GM18858 (cell line): ENCODE data around the gene CCDC91.
A peak's percentile ranks its signal among the peaks of the same experiment; 100 is the strongest.
"Not testable (repeated sequence)": the region's sequence is repeated elsewhere in the genome, so short reads cannot be mapped to it uniquely, and the experiment has no call there.

Source experiments
- ATAC-seq: cut with Tn5 transposase; IDR thresholded peaks from one replicate; pipeline ENCODE4 v1.9.1; 2021; ENCODE audit not compliant: unreplicated experiment

The CCDC91 gene

DNA sequence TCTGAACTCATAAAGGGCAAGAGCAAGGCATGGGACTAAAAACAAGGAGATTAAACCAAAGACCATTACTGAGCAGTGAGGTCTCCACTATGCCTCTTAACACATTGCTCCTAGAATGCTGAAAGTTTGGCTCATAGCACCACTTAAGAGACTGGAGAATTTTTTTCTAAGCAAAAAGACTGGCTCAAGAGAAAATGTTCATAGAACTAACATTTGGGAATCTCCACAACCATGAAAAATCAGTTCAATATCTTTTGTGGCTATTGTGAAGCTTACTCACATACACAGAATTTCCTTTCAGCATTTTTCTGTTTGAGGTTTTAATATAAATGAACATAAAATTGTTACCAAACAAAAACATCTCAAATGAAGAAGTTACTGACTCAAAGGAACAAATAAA is 255.8 kb downstream of the CCDC91 start:
- no peak for ATAC-seq

DNA sequence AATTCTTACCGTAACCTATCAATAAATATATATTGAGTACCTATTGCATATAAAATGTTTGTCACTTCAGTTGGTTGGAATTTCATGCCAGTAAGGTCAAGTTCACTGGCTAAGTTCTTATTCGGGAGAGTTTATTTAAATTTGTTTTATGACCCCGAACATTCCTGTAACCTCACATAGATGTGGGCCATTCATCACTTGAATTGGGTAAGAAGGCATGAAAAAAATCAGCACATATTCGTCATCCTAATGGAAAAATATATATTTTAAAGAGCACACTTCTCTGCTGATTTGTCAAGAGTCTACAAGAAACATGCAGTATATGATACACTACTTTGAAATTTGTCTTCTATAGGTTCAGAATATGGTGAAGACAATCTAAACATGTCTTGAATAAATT is 263.4 kb downstream of the CCDC91 start:
- no peak for ATAC-seq

DNA sequence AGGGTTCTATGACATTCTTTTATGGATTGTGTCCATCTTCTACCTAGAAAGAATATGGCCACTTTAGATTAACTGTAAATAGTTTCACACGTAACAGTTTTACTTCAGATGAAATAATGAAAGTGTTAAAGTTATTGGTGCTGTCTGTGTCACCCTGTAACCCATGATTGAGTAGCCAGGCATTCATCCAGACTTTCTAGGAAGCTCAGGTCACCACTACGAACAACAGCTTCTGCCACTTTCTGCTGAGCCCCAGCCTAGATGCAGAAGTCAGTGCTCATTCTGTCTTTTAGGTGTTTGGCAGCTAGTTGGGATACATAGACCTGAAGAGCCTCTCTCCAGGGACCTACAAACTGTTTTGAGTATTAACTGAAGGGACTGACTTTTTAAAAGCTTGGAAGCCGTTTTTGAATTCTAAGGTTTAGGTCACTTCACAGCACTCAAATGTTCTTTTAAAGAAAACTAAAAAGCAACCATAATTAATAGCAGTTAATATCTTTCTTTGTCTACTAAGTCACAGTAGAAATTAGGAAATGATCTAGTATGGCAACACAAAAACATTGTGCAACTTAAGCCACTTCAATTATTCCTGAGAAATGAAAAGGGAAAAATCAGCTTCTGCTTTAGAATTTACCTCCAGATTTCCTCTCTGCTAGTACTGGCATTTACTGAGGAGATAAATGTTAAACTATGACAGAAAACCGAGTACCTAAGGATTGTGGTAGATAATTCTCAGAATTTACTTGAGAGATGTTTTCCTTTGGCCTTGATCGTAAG is 266.9 kb downstream of the CCDC91 start:
- ATAC-seq: no peak

DNA sequence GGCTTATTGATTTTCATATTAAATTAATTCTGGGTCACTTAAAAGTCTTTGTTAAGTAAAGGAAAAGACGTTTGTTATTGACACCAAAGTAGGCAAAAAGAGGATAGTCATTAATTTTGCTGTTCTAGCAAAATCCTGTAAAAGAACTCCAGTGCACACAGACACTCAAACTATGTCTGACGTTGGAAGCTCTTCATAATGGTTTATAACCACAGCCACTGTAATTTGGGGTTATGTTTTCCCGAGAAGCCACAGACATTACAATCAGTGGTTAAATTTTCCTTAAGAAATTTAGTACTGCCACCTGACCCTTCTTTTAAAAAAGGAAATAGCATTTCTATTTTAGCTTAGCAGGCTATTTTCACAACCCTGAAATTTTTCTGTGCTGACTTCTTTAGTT is 267.5 kb downstream of the CCDC91 start:
- no peak for ATAC-seq

DNA sequence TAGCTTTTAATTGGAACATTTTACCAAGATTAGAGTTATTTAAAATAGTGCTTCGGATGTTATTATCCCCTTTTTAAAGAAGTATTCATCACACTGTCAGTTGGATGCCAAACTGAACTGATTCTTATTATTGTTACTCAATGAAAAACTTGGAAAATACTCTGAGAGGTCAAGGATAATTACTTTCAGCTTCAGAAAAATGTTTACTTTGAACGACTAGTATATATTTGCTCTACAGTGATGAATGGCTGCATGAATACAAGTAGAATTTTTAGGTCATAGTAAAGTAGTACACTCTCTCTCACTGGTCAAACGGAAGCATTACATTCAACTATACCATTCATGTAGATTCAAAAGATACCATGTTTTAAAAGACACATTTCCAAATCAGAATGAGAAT is 269.2 kb downstream of the CCDC91 start:
- no peak for ATAC-seq

DNA sequence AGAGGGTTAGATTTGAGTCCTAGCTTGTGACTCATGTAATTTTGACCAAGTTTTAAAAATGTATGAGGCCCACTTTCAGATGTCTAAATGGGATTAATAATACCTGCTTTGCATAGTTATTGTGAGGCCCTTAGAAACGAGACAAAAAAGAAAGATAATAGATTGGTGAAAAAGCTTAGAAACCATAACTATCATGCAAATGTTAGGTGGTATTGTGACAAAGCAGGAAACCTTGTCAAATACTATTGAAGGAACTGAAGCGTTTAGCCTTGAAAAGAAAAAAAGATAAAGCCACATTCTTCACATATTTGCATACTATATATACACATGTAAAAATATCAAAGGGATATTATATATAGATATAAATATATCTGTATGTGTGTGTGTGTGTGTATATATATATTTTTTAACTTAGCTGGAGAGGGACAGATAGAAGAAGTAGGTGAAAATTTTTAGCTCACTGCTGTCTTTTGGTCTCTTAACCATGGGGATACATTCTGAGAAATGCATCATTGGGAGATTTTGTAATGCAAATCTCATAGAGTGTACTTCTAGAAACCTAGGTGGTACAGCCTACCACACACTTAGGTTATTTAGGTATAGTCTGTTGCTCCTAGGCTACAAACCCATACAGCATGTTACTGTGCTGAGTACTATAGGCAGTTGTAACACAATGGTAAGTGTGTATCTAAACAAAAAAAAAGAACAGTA is 270.3 kb downstream of the CCDC91 start:
- peak; percentile 71 for ATAC-seq

DNA sequence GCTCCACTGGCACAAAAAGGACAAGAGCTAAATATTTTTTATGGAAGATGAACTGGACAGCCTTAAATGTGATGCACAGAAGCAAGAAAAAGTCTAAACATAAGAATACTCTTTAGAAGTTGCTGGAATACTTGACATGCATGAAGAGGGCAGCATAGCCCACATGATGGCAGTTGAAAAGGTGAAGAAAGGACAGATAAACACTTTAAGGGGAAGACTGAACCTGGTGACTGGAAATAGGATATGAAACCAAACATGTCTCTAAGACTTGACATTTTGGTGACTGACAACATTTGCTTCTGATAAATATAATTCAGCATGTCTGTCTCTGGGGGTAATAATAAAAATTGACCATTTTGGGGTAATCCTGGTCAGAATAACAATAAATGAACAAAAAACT is 273.1 kb downstream of the CCDC91 start:
- ATAC-seq: no peak

DNA sequence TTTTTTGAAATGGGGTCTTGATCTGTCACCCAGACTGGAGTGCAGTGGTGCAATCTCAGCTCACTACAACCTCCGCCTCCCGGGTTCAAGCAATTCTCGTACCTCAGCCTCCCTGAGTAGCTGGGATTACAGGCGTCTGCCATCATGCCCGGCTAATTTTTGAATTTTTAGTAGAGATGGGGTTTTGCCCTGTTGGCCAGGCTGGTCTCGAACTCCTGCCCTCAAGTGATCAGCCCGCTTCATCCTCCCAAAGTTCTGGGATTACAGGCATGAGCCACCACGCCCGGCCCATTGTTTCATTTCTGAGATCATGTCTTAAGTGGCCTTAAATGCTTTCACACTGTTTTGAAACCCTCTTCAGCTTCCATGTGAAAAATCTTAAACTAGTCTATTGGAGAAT is 281.5 kb downstream of the CCDC91 start:
- not testable (repeated sequence) for ATAC-seq

DNA sequence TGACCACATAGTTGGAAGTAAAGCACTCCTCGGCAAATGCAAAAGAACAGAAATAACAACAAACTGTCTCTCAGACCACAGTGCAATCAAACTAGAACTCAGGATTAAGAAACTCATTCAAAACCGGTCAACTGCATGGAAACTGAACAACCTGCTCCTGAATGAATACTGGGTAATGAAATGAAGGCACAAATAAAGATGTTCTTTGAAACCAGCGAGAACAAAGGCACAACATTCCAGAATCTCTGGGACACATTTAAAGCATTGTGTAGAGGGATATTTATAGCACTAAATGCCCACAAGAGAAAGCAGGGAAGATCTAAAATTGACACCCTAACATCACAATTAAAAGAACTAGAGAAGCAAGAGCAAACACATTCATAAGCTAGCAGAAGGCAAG is 285.9 kb downstream of the CCDC91 start:
- ATAC-seq: not testable (repeated sequence)

DNA sequence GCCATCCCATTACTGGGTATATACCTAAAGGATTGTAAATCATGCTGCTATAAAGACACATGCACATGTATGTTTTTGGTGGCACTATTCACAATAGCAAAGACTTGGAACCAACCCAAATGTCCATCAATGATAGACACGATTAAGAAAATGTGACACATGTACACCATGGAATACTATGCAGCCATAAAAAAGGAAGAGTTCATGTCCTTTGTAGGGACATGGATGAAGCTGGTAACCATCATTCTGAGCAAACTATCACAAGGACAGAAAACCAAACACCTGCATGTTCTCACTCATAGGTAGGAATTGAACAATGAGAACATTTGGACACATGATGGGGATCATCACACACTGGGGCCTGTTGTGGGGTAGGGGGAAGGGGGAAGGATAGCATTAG is 288.8 kb downstream of the CCDC91 start:
- ATAC-seq: not testable (repeated sequence)

DNA sequence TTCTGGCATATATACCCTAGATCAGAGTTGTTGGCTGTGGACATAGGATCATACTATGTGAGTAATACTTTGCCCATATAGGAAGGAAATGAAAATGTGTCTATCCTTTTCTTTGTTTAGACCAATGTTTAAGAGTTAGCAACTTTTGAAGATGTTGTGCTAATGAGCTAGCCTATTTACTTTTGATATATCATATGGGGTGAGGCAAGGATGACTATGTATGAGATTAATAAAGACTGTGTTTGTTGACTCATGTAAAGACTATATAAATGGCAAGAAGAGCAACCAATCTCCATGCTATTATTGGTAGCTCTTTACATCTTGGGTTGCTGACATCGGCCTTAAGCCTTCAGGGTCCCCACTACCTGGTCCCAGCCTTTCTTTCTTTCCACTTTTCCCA is 289.4 kb downstream of the CCDC91 start:
- no peak for ATAC-seq

DNA sequence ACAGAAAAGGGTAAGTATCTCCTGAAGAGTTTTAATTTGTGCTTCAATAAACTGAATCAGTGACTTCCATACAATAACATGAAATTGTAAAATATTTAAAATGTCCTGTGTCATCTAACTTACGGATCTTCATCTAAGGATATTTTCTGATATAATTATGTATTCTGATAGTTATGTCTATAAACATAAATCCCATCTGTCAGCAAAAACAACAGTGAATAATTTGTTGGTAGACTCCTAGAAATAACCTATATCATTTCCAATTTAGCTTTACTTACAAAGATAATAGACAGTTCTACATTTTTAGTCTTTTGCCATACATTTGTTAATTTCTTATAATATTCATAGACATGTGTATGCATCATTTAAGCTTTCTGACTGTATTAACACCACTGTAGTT is 293.9 kb downstream of the CCDC91 start:
- no peak for ATAC-seq

DNA sequence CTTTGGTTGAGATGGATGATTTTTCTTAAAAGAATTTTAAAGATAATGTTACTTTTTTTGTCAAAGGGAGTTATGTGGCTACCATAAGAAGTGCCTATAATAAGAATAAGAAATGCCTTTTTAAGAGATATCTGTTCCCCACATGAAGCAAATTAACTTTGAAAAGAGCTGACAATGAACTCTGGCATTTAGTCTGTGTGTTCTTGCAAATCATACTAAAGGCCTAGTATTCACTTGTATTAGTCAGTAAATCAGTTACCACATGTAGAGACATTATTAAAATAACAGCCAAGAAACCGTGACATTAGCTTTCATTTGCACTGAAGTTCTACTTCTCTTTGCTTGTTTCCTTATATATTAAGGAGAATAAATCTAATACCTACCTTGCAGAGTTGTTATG is 296.3 kb downstream of the CCDC91 start:
- no peak for ATAC-seq

DNA sequence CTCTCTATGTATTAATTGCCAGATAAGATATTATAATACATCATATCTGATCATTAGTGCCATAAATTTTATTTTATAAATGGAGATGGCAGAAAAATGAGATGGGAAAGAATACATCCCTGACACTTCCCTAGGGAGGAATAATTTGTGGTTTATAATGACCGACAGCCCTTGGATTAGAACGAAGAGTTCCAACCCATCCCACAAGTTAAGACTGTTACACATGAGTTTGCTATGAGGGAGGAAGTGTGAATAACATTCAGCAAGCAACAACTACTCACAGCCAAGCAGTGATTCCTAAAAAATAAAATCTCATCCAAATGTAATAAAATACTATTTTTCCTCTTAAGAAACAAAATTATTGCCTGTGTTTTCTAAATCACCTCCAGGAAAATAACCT is 299.0 kb downstream of the CCDC91 start:
- no peak for ATAC-seq

DNA sequence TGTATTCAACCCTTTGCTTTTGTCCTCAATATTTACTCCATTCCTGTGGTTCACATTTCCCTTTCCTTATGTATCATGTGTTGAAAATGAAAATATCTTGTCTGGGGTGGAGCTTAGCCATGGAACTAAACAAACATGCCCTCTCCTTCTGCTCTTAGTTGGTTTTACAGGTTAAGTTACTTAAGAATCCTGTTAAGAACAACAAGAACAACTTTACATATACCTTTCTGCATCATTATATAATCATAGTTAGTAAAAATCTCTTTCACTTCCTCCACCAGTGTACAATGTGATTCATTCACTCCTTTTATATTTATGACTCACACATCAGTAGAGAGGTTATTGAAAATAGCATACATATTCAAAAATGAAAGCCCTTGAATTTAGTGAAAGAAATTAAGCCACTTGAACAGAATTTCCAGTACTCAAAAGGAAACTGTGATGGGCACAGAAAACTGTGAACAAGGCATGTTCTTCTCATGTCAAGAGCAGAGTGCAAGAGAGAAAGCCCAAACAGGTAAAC is 307.7 kb downstream of the CCDC91 start:
- ATAC-seq: peak; percentile 98

DNA sequence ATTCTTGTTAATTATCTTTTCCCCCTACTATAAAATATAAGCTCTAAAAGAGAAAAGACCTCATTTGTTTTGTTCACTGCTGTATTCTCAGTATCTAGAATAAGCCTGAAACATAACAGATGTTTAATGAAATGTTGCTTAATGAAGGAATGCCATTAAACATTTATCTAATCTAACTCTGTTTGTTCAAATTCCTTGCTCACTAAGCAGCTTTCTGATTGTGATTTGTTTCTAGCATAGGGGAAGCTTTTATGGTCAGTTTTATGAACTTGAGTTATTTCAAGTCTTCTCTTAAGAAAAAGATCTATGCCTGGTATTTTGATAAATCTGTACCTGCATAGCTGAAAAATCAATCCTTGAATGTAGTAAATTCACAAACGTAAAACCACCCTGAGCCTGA is 308.6 kb downstream of the CCDC91 start:
- no peak for ATAC-seq

DNA sequence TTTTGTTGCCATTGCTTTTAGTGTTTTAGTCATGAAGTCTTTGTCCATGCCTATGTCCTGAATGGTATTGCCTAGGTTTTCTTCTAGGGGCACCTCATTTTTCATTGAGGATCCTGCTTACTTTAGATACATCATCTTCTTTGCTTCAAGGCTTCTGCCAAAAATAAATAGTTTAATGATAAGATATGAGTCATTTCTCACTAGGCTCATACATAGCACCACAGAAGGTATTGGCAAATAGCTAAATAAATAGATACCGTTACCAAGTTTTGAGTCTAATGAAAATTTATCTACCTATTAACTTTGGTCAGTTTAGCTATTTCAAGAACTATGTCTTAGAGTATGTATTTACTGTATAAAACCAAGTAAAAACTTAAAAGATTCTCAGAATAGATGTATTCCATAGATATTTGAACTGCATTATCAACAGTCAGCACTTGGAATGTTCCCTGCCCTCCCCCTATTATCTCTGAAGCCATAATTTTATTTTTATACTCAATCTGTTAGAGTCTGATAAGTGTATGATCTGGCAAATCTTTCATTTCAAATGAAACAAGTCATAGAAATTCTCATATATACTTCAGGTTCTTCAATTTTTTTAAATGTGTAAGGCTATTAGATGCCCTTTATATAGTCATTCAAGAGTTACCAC is 310.2 kb downstream of the CCDC91 start:
- no peak for ATAC-seq

DNA sequence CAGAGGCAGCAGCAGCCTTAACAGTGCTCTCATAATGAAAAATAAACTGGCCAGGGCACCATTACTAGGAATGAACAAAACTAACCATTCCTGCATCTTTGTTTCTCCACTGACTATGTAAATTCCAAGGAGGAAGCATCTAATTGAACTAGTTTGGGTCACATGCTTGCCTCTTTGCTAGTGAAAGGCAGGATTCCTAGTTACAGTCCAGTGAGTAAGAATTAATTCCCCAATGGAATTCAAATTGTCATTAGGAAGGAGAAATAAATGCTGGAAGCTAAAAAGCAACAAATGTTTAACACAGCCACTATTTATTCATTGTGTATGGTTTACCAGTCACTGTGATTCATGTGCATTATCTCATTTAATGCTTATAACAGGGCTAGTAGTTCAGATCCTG is 316.0 kb downstream of the CCDC91 start:
- ATAC-seq: no peak

DNA sequence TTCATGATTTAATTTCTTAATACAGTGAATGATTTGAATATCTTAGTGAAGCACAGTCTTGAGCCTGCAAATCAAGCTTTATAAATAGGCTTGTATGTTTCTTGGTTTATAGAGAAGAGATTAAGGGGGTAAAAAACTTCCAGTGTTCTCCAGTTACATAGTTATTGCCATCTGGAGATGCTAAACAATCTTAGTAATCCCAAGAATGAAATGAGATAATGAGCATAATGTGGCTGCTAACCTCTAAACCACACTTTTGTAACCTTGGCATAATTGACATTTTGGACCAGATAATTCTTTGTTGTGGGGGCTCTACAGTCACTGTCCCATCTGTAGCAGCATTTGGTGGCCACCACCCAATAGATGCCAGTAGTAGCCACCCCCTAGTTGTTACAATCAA is 316.8 kb downstream of the CCDC91 start:
- ATAC-seq: no peak

DNA sequence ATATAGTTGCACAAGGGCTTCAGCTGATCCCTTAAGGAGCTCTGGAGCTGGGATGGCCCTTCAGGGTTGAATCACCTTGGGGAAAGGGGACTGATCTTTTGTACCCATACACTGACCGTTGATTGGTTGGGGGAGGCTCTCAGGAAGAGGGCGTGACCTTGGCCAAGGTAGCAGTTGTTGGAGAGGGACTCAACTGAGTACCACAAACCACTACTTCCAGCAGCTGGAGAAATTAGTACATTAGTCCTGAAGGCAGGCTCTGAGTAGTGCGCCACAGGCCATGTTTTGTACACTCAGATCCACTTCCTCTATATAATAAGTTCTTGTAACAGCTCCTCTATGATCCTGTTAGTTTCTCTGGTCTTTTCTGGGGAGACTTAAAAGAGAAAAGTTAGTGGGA is 317.6 kb downstream of the CCDC91 start:
- ATAC-seq: no peak

DNA sequence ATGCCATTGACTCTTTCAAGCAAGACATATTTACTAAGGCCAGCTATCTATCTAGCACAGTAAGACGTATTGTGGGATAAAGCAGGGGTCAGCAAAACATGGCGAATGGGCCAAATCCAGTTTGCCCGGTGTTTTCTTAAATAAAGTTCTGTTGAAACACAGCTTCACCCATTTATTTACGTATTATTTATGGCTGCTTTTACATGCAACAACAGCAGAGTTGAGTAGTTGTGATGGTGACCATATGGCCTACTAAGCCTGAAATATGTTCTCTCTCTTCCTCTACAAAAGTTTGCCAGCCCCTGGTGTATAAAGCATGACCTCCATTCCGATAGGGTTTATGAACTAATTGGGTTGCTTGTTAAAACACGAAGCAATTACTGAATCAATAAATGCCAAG is 322.1 kb downstream of the CCDC91 start:
- ATAC-seq: no peak

DNA sequence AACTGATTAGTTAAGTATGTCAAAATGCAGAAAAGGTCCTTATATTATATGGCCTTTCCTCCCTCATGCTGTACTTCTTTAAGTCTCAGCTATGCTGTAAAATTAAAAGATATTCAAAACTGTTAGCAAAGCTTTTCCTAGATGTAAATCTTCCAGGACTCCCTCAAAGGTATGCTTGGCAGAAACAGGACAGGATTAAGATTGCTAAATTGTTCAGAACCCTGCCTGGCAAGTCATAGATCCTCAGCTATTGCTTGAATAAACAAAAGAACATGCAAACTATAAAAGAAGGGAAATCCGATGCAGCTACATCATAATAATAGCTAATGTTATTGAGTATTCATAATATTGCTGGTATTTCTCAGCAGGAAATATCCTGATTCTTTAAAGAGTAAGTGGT is 322.6 kb downstream of the CCDC91 start:
- no peak for ATAC-seq
